ENCODE results near the gene FAM227B.
"Not testable (repeated sequence)": the region's sequence is repeated elsewhere in the genome, so short reads cannot be mapped to it uniquely, and the experiment has no call there.

Gene FAM227B

GRCh38 chr15:49620199-49620598 is 419 bp downstream of the FAM227B start:
- TF ChIP-seq CTCF (IDR thresholded peaks at IDR 0.05; ENCODE audit: extremely low read depth, insufficient read depth, missing control alignments): no peak
- in situ Hi-C loops (cut with MboI; ENCODE audit: low pct_unique_long_range_greater_than_20kb, low sequenced_read_pairs, unreplicated experiment): no loop called here
- DNase-seq (ENCODE audit: low spot score): peak; percentile 10

- in situ Hi-C loops (cut with MboI; ENCODE audit: low pct_unique_long_range_greater_than_20kb, low sequenced_read_pairs, unreplicated experiment): no loop called here
- DNase-seq (ENCODE audit: low spot score): no peak
- TF ChIP-seq CTCF (IDR thresholded peaks at IDR 0.05; ENCODE audit: extremely low read depth, insufficient read depth, missing control alignments): no peak
Observed at GRCh38 chr15:49619226-49619625, 1.4 kb downstream of the FAM227B start.

GRCh38 chr15:49612240-49612639 is 8.4 kb downstream of the FAM227B start:
- DNase-seq (ENCODE audit: low spot score); in situ Hi-C loops (cut with MboI; ENCODE audit: low pct_unique_long_range_greater_than_20kb, low sequenced_read_pairs, unreplicated experiment): not testable (repeated sequence)

GRCh38 chr15:49610157-49610918 is 10.3 kb downstream of the FAM227B start:
- TF ChIP-seq CTCF (IDR thresholded peaks at IDR 0.05; ENCODE audit: extremely low read depth, insufficient read depth, missing control alignments): no peak
- in situ Hi-C loops (cut with MboI; ENCODE audit: low pct_unique_long_range_greater_than_20kb, low sequenced_read_pairs, unreplicated experiment): no loop called here
- no peak for DNase-seq (ENCODE audit: low spot score)

GRCh38 chr15:49606594-49606993 is 14.0 kb downstream of the FAM227B start:
- no peak for TF ChIP-seq CTCF (IDR thresholded peaks at IDR 0.05; ENCODE audit: extremely low read depth, insufficient read depth, missing control alignments)
- in situ Hi-C loops (cut with MboI; ENCODE audit: low pct_unique_long_range_greater_than_20kb, low sequenced_read_pairs, unreplicated experiment): no loop called here
- DNase-seq (ENCODE audit: low spot score): no peak

- TF ChIP-seq CTCF (IDR thresholded peaks at IDR 0.05; ENCODE audit: extremely low read depth, insufficient read depth, missing control alignments): no peak
- in situ Hi-C loops (cut with MboI; ENCODE audit: low pct_unique_long_range_greater_than_20kb, low sequenced_read_pairs, unreplicated experiment): no loop called here
- DNase-seq (ENCODE audit: low spot score): no peak
Observed at GRCh38 chr15:49605588-49605987, 15.0 kb downstream of the FAM227B start.

- no peak for TF ChIP-seq CTCF (IDR thresholded peaks at IDR 0.05; ENCODE audit: extremely low read depth, insufficient read depth, missing control alignments)
- in situ Hi-C loops (cut with MboI; ENCODE audit: low pct_unique_long_range_greater_than_20kb, low sequenced_read_pairs, unreplicated experiment): no loop called here
- DNase-seq (ENCODE audit: low spot score): no peak
Observed at GRCh38 chr15:49604625-49605409, 15.8 kb downstream of the FAM227B start.

- DNase-seq (ENCODE audit: low spot score); in situ Hi-C loops (cut with MboI; ENCODE audit: low pct_unique_long_range_greater_than_20kb, low sequenced_read_pairs, unreplicated experiment): not testable (repeated sequence)
Observed at GRCh38 chr15:49592829-49593316, 27.7 kb downstream of the FAM227B start.
